Right lobe of liver (tissue), 4 donors: ENCODE measurements around the gene ANO2.

Experiments
- POLR2A ChIP-seq: fragments of 450-650 bp; IDR thresholded peaks from one replicate; pipeline ENCODE4 v1.6.1; 2017; ENCODE audit warnings: antibody characterized with exemption, mild to moderate bottlenecking
- TF ChIP-seq, protein P1 (sequence below), 4 donors: fragments of 200-600 bp in 3 of 4; fragments of 450-650 bp in 1 of 4; IDR thresholded peaks; one replicate each; pipeline versions ENCODE4 v1.5.1 to v1.8.0; 2016 to 2022; ENCODE audit warnings: antibody characterized with exemption in 4 of 4, mild to moderate bottlenecking in 2 of 4
- donor health status: DM: no; HTN: no; CAD: no.
- donor health status: DM: no; HTN: no; CAD: no.
- donor health status: DM: no; HTN: yes; CAD: no.

DNA sequence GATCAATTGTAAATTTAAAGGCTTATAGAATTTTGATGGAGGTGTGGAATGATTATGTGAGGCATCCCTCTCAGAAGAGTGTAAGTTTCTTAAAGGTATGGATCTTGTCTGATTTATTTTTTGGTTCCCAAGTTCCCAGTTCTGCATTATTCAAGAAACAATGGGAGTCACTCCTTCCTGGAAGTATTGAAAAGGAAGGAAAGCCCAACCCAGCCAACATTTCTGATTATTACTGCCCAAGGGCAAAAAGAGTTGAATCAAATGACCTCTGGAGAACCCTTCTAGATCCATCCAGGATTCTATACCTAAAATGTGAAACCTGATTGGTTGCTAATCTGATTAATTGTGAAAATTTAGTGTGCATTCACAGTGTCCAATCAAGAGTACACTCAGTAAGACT, 166.2 kb downstream of the ANO2 start:
- TF ChIP-seq, protein P1, sequence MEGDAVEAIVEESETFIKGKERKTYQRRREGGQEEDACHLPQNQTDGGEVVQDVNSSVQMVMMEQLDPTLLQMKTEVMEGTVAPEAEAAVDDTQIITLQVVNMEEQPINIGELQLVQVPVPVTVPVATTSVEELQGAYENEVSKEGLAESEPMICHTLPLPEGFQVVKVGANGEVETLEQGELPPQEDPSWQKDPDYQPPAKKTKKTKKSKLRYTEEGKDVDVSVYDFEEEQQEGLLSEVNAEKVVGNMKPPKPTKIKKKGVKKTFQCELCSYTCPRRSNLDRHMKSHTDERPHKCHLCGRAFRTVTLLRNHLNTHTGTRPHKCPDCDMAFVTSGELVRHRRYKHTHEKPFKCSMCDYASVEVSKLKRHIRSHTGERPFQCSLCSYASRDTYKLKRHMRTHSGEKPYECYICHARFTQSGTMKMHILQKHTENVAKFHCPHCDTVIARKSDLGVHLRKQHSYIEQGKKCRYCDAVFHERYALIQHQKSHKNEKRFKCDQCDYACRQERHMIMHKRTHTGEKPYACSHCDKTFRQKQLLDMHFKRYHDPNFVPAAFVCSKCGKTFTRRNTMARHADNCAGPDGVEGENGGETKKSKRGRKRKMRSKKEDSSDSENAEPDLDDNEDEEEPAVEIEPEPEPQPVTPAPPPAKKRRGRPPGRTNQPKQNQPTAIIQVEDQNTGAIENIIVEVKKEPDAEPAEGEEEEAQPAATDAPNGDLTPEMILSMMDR (IDR thresholded peaks at IDR 0.05), result no peak
- TF ChIP-seq POLR2A, result no peak
